WTC11 (cell line): ENCODE data around the gene M1AP. TPM values are rescaled to one million over a fixed set of nuclear protein-coding genes. Genes with fewer than 3 reads are reported as not detected.
A peak's percentile ranks its signal among the peaks of the same experiment; 100 is the strongest.

Experiments
- ATAC-seq: fragments of 200-7000 bp; cut with Tn5 transposase; 2 replicates; pipeline ENCODE4 v1.10.0; 2021; ENCODE audit warnings: mild to moderate bottlenecking, moderate library complexity
- CTCF ChIA-PET: fragments of 300-600 bp; sonication (Branson Sonifier 250); formaldehyde crosslinking; loops from one replicate; lab custom pipeline; 2021; ENCODE audit warnings: antibody characterized with exemption; lab: Charles Lee
- POLR2A ChIA-PET: fragments of 350-600 bp; sonication (Branson Sonifier 250); formaldehyde crosslinking; loops from one replicate; lab custom pipeline; 2021; ENCODE audit warnings: antibody characterized with exemption; lab: Charles Lee
- DNase-seq: peaks from one replicate; pipeline ENCODE4 v3.0.0; 2021; ENCODE audit warnings: low spot score
- H3K27ac Mint-ChIP-seq: 2 replicates; pipeline ENCODE4 v1.8.0; 2021; ENCODE audit warnings: mixed read lengths
- H3K27me3 Mint-ChIP-seq: 2 replicates; pipeline ENCODE4 v1.8.0; 2021; ENCODE audit warnings: low read depth, mild to moderate bottlenecking, moderate library complexity, mixed read lengths
- H3K36me3 Mint-ChIP-seq: 2 replicates; pipeline ENCODE4 v1.8.0; 2021; ENCODE audit warnings: mixed read lengths
- H3K4me1 Mint-ChIP-seq: 2 replicates; pipeline ENCODE4 v1.8.0; 2022; ENCODE audit warnings: mixed read lengths
- H3K4me3 Mint-ChIP-seq: 2 replicates; pipeline ENCODE4 v1.8.0; 2021; ENCODE audit warnings: mild to moderate bottlenecking, moderate library complexity, mixed read lengths
- H3K9me3 Mint-ChIP-seq: 2 replicates; pipeline ENCODE4 v1.8.0; 2021; ENCODE audit warnings: mixed read lengths
- CREB1 ChIP-seq: sonication (generic); formaldehyde crosslinking; IDR thresholded peaks from 2 replicates; pipeline ENCODE4 v1.8.0; 2023; ENCODE audit warnings: mild to moderate bottlenecking, missing genetic modification reagents
- CREM ChIP-seq: sonication (generic); formaldehyde crosslinking; IDR thresholded peaks from 2 replicates; pipeline ENCODE4 v1.8.1; 2022; ENCODE audit warnings: mild to moderate bottlenecking, missing genetic modification reagents, moderate library complexity
- CTCF ChIP-seq: fragments of 200-600 bp; IDR thresholded peaks from 2 replicates; pipeline ENCODE4 v1.8.0; 2022; ENCODE audit warnings: antibody characterized with exemption
- E2F1 ChIP-seq: sonication (generic); formaldehyde crosslinking; IDR thresholded peaks from 2 replicates; pipeline ENCODE4 v1.8.0; 2022; ENCODE audit warnings: mild to moderate bottlenecking, missing genetic modification reagents
- FOXK1 ChIP-seq: sonication (generic); formaldehyde crosslinking; IDR thresholded peaks from 2 replicates; pipeline ENCODE4 v1.8.0; 2022; ENCODE audit warnings: mild to moderate bottlenecking, moderate library complexity, missing genetic modification reagents
- NFYB ChIP-seq: sonication (generic); formaldehyde crosslinking; conservative IDR thresholded peaks from 2 replicates; pipeline ENCODE4 v1.8.0; 2022; ENCODE audit warnings: low read depth, missing genetic modification reagents
- NR2C2 ChIP-seq: sonication (generic); formaldehyde crosslinking; IDR thresholded peaks from 2 replicates; pipeline ENCODE4 v1.8.0; 2022; ENCODE audit warnings: mild to moderate bottlenecking, missing genetic modification reagents
- OVOL2 ChIP-seq: fragments of 250-450 bp; sonication (Bioruptor Pico); IDR thresholded peaks from 2 replicates; pipeline ENCODE4 v1.9.0; 2021; ENCODE audit warnings: mild to moderate bottlenecking, borderline replicate concordance
- PREB ChIP-seq: sonication (generic); formaldehyde crosslinking; IDR thresholded peaks from 2 replicates; pipeline ENCODE4 v1.8.1; 2022; ENCODE audit warnings: mild to moderate bottlenecking, missing genetic modification reagents, moderate library complexity, borderline replicate concordance
- PRRX2 ChIP-seq: fragments of 250-450 bp; sonication (Bioruptor Pico); IDR thresholded peaks from 2 replicates; pipeline ENCODE4 v1.8.0; 2021; ENCODE audit warnings: mild to moderate bottlenecking
- RELA ChIP-seq: sonication (generic); formaldehyde crosslinking; IDR thresholded peaks from 2 replicates; pipeline ENCODE4 v1.8.1; 2022; ENCODE audit warnings: missing genetic modification reagents, mild to moderate bottlenecking, borderline replicate concordance
- RORB ChIP-seq: fragments of 250-450 bp; sonication (Bioruptor Pico); IDR thresholded peaks from 2 replicates; pipeline ENCODE4 v1.9.0; 2021; ENCODE audit warnings: mild to moderate bottlenecking
- SMAD3 ChIP-seq: sonication (generic); formaldehyde crosslinking; IDR thresholded peaks from 2 replicates; pipeline ENCODE4 v1.8.0; 2022; ENCODE audit warnings: missing genetic modification reagents, mild to moderate bottlenecking, borderline replicate concordance
- TEAD1 ChIP-seq: sonication (generic); formaldehyde crosslinking; IDR thresholded peaks from 2 replicates; pipeline ENCODE4 v1.8.0; 2022; ENCODE audit warnings: mild to moderate bottlenecking, missing genetic modification reagents
- TEAD4 ChIP-seq: sonication (generic); formaldehyde crosslinking; IDR thresholded peaks from 2 replicates; pipeline ENCODE4 v1.8.0; 2022; ENCODE audit warnings: mild to moderate bottlenecking, missing genetic modification reagents
- TP53 ChIP-seq: sonication (generic); formaldehyde crosslinking; IDR thresholded peaks from 2 replicates; pipeline ENCODE4 v1.8.1; 2023; ENCODE audit warnings: mild to moderate bottlenecking, missing genetic modification reagents
- USF2 ChIP-seq: sonication (generic); formaldehyde crosslinking; IDR thresholded peaks from 2 replicates; pipeline ENCODE4 v1.8.1; 2023; ENCODE audit warnings: mild to moderate bottlenecking, missing genetic modification reagents, moderate library complexity
- ZNF232 ChIP-seq: sonication (generic); formaldehyde crosslinking; IDR thresholded peaks from 2 replicates; pipeline ENCODE4 v1.8.0; 2022; ENCODE audit warnings: mild to moderate bottlenecking, missing genetic modification reagents
- ZNF281 ChIP-seq: sonication (generic); formaldehyde crosslinking; IDR thresholded peaks from 2 replicates; pipeline ENCODE4 v1.8.0; 2023; ENCODE audit warnings: mild to moderate bottlenecking, missing genetic modification reagents
- ZNF317 ChIP-seq: sonication (generic); formaldehyde crosslinking; IDR thresholded peaks from 2 replicates; pipeline ENCODE4 v1.8.1; 2023; ENCODE audit warnings: low read depth, mild to moderate bottlenecking, moderate library complexity, missing genetic modification reagents, borderline replicate concordance
- ZNF416 ChIP-seq: fragments of 250-450 bp; sonication (Bioruptor Pico); IDR thresholded peaks from 2 replicates; pipeline ENCODE4 v1.9.0; 2021; ENCODE audit warnings: mild to moderate bottlenecking, inconsistent platforms
- ZNF671 ChIP-seq: fragments of 250-450 bp; sonication (Bioruptor Pico); IDR thresholded peaks from 2 replicates; pipeline ENCODE4 v1.8.0; 2021; ENCODE audit warnings: mild to moderate bottlenecking
- total RNA-seq: library from RNA; stranded (reverse); gene quantifications from 3 replicates; pipeline ENCODE4 v1.2.3, GENCODE V29; 2021

Gene M1AP
- total RNA-seq, 1 experiment from 2014 or later, result 5.9 TPM

- TF ChIP-seq USF2 (CRISPR knock-in tag) (no peak), SMAD3 (no peak), NFYB (CRISPR knock-in tag) (no peak), ZNF416 (CRISPR knock-in tag) (no peak), RORB (no peak), TP53 (CRISPR knock-in tag) (no peak), ZNF671 (CRISPR knock-in tag) (no peak), NR2C2 (CRISPR knock-in tag) (no peak), ZNF281 (peak; percentile 58; the same call in 1 of the 2 replicates), RELA (CRISPR knock-in tag) (no peak), PRRX2 (CRISPR knock-in tag) (no peak)
- TF ChIP-seq, all 79 proteins: peak for 9
Measured at GRCh38 chr2:74554820-74555531, 93.2 kb downstream of the M1AP start (continued).

- CTCF ChIA-PET, result interaction anchor here (0.6 to 1.8 kb wide), 4 partner anchors 18 to 436 kb away, joined by 3 to 9 read pairs (median 6); partner anchors contain the start of genes AUP1 and HTRA2
- H3K27me3 Mint-ChIP-seq, result peaks cover 72% of the 10 kb centered on the region
- TF ChIP-seq ZNF281, result 0 out of 2 replicates have a peak, but pooled peaks have one; percentile 20
- TF ChIP-seq ZNF232 (CRISPR knock-in tag), result no peak
- TF ChIP-seq PREB (CRISPR knock-in tag), result no peak
- 0 out of 2 replicates have a peak, but pooled peaks have one; percentile 33 for TF ChIP-seq CREB1 (CRISPR knock-in tag)
- TF ChIP-seq CTCF, result no peak
- no peak for TF ChIP-seq E2F1
- TF ChIP-seq TEAD1 (CRISPR knock-in tag), result no peak
- no peak for TF ChIP-seq ZNF317 (CRISPR knock-in tag)
- no peak for TF ChIP-seq TP53 (CRISPR knock-in tag)
- TF ChIP-seq OVOL2, result no peak
- TF ChIP-seq CREM (CRISPR knock-in tag), result peak; percentile 92; the same call in 1 of the 2 replicates
- peak; percentile 33; the same call in 1 of the 2 replicates for TF ChIP-seq FOXK1
- no peak for TF ChIP-seq TEAD4 (CRISPR knock-in tag)
Measured at GRCh38 chr2:74553892-74554819, 94.0 kb downstream of the M1AP start, which contains the start of the genes DOK1 and LOXL3. DOK1 (plus strand) TSS chr2:74554720; CDS start chr2:74554755, 35 bp downstream. LOXL3 (minus strand) TSS chr2:74553942; CDS start chr2:74552634, 1,308 bp downstream.

More at GRCh38 chr2:74553892-74554819, 94.0 kb downstream of the M1AP start, which contains the start of the genes DOK1 and LOXL3:
- Mint-ChIP-seq H3K4me3 (peak within 1 kb of the TSS; percentile 84), H3K36me3 (peaks cover 2% of the 10 kb centered on the region; the same call in 1 of the 2 replicates), H3K27ac (peak within 1 kb of the TSS; percentile 84), H3K9me3 (no peaks in the 10 kb centered on the region), H3K4me1 (peaks cover 24% of the 10 kb centered on the region)
- DNase-seq (peak; percentile 85), ATAC-seq (peak; percentile 68)
- POLR2A ChIA-PET, result interaction anchor here (0.8 to 1.1 kb wide), 3 partner anchors 25 to 552 kb away, joined by 3 to 5 read pairs (median 3); partner anchors contain the start of genes AUP1, HTRA2 and PCGF1
